Neural progenitor cell (in vitro differentiated cells): Measurements from ENCODE around the gene CYP26A1.

Source experiments
- EZH2 ChIP-seq: fragments of 200-600 bp; sonication (generic); IDR thresholded peaks from 2 replicates; pipeline ENCODE4 v1.6.1; 2017; ENCODE audit warnings: antibody characterized with exemption, mild to moderate bottlenecking, moderate library complexity
- EZH2phosphoT487 ChIP-seq: fragments of 200-600 bp; sonication (generic); IDR thresholded peaks from 2 replicates; pipeline ENCODE4 v1.6.1; 2017; ENCODE audit warnings: antibody characterized with exemption
- TF ChIP-seq, protein P1 (sequence below): fragments of 200-600 bp; sonication (generic); IDR thresholded peaks from 2 replicates; pipeline ENCODE4 v1.5.1; 2017; ENCODE audit warnings: antibody characterized with exemption, mild to moderate bottlenecking

DNA sequence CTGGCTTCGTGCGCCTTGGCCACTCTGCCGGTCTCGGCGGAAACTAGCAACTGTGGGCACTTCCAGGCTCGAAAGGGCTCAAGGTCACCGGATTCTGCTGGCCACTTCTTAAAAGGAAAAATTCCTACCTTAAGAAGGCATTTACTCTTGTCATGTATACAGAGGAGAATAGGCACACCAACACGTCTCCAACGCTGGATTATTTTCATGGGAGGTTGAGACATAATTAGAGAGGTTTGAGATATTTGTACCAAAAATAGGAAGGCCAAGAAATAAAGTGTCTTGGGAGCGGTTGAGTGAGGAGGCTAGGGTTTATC lies 4.5 kb upstream of the CYP26A1 start:
- TF ChIP-seq, protein P1, sequence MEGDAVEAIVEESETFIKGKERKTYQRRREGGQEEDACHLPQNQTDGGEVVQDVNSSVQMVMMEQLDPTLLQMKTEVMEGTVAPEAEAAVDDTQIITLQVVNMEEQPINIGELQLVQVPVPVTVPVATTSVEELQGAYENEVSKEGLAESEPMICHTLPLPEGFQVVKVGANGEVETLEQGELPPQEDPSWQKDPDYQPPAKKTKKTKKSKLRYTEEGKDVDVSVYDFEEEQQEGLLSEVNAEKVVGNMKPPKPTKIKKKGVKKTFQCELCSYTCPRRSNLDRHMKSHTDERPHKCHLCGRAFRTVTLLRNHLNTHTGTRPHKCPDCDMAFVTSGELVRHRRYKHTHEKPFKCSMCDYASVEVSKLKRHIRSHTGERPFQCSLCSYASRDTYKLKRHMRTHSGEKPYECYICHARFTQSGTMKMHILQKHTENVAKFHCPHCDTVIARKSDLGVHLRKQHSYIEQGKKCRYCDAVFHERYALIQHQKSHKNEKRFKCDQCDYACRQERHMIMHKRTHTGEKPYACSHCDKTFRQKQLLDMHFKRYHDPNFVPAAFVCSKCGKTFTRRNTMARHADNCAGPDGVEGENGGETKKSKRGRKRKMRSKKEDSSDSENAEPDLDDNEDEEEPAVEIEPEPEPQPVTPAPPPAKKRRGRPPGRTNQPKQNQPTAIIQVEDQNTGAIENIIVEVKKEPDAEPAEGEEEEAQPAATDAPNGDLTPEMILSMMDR: no peak
- TF ChIP-seq EZH2 (no peak), EZH2phosphoT487 (no peak)
